ENCODE data around the gene PIP5K1B. TPM values are rescaled to one million over a fixed set of nuclear protein-coding genes. Genes with fewer than 3 reads are reported as not detected.

The PIP5K1B gene
- total RNA-seq, 1 donor from 2014 or later = 2.1 TPM

GRCh38 chr9:68841276-68842052 is 136.4 kb downstream of the PIP5K1B start:
- H3K4me1 ChIP-seq (ENCODE audit: control insufficient read depth in 3 of 3, insufficient read depth in 3 of 3, low read length in 3 of 3) = peaks cover 0 to 6% (median 5%) of the 10 kb centered on the region in 3 donors
- no peaks in the 10 kb centered on the region for H3K27me3 ChIP-seq (ENCODE audit: control insufficient read depth in 3 of 3, insufficient read depth in 3 of 3, low read length in 3 of 3)
- no peaks in the 10 kb centered on the region for H3K9me3 ChIP-seq (ENCODE audit: control insufficient read depth in 3 of 3, low read length in 3 of 3)
- no peaks in the 10 kb centered on the region for H3K36me3 ChIP-seq (ENCODE audit: control insufficient read depth in 3 of 3, insufficient read depth in 3 of 3, low read length in 3 of 3)
- no peak overlapping the region for H3K4me3 ChIP-seq (ENCODE audit: low read length in 3 of 3)
- H3K27ac ChIP-seq (ENCODE audit: low read depth, low read length) = peak overlapping the region; percentile 25
- H3K9ac ChIP-seq (ENCODE audit: low read depth in 1 of 3, low read length in 3 of 3) = no peak overlapping the region

- Histone ChIP-seq H3K9ac (ENCODE audit: low read depth in 1 of 3, low read length in 3 of 3) (no peak overlapping the region), H3K9me3 (ENCODE audit: control insufficient read depth in 3 of 3, low read length in 3 of 3) (no peaks in the 10 kb centered on the region), H3K27ac (ENCODE audit: low read depth, low read length) (no peak overlapping the region), H3K4me3 (ENCODE audit: low read length in 3 of 3) (no peak overlapping the region), H3K27me3 (ENCODE audit: control insufficient read depth in 3 of 3, insufficient read depth in 3 of 3, low read length in 3 of 3) (no peaks in the 10 kb centered on the region), H3K4me1 (ENCODE audit: control insufficient read depth in 3 of 3, insufficient read depth in 3 of 3, low read length in 3 of 3) (peaks cover 0 to 6% (median 5%) of the 10 kb centered on the region in 3 donors), H3K36me3 (ENCODE audit: control insufficient read depth in 3 of 3, insufficient read depth in 3 of 3, low read length in 3 of 3) (no peaks in the 10 kb centered on the region)
Observed at GRCh38 chr9:68842568-68842967, 137.5 kb downstream of the PIP5K1B start.

- Histone ChIP-seq H3K36me3 (ENCODE audit: control insufficient read depth in 3 of 3, insufficient read depth in 3 of 3, low read length in 3 of 3) (no peaks in the 10 kb centered on the region), H3K4me3 (ENCODE audit: low read length in 3 of 3) (no peak overlapping the region), H3K9ac (ENCODE audit: low read depth in 1 of 3, low read length in 3 of 3) (no peak overlapping the region), H3K4me1 (ENCODE audit: control insufficient read depth in 3 of 3, insufficient read depth in 3 of 3, low read length in 3 of 3) (peaks cover 0 to 6% (median 5%) of the 10 kb centered on the region in 3 donors), H3K9me3 (ENCODE audit: control insufficient read depth in 3 of 3, low read length in 3 of 3) (no peaks in the 10 kb centered on the region), H3K27me3 (ENCODE audit: control insufficient read depth in 3 of 3, insufficient read depth in 3 of 3, low read length in 3 of 3) (no peaks in the 10 kb centered on the region), H3K27ac (ENCODE audit: low read depth, low read length) (no peak overlapping the region)
Observed at GRCh38 chr9:68843239-68843638, 138.2 kb downstream of the PIP5K1B start.

GRCh38 chr9:68844157-68844556 is 139.1 kb downstream of the PIP5K1B start:
- Histone ChIP-seq H3K36me3 (ENCODE audit: control insufficient read depth in 3 of 3, insufficient read depth in 3 of 3, low read length in 3 of 3) (no peaks in the 10 kb centered on the region), H3K9ac (ENCODE audit: low read depth in 1 of 3, low read length in 3 of 3) (no peak overlapping the region), H3K27me3 (ENCODE audit: control insufficient read depth in 3 of 3, insufficient read depth in 3 of 3, low read length in 3 of 3) (no peaks in the 10 kb centered on the region), H3K4me3 (ENCODE audit: low read length in 3 of 3) (no peak overlapping the region), H3K9me3 (ENCODE audit: control insufficient read depth in 3 of 3, low read length in 3 of 3) (no peaks in the 10 kb centered on the region), H3K4me1 (ENCODE audit: control insufficient read depth in 3 of 3, insufficient read depth in 3 of 3, low read length in 3 of 3) (peaks cover 0 to 6% (median 5%) of the 10 kb centered on the region in 3 donors), H3K27ac (ENCODE audit: low read depth, low read length) (no peak overlapping the region)

- Histone ChIP-seq H3K4me3 (ENCODE audit: low read length in 3 of 3) (no peak overlapping the region), H3K27me3 (ENCODE audit: control insufficient read depth in 3 of 3, insufficient read depth in 3 of 3, low read length in 3 of 3) (no peaks in the 10 kb centered on the region), H3K9ac (ENCODE audit: low read depth in 1 of 3, low read length in 3 of 3) (no peak overlapping the region), H3K9me3 (ENCODE audit: control insufficient read depth in 3 of 3, low read length in 3 of 3) (no peaks in the 10 kb centered on the region), H3K4me1 (ENCODE audit: control insufficient read depth in 3 of 3, insufficient read depth in 3 of 3, low read length in 3 of 3) (peaks cover 0 to 6% (median 5%) of the 10 kb centered on the region in 3 donors), H3K27ac (ENCODE audit: low read depth, low read length) (no peak overlapping the region), H3K36me3 (ENCODE audit: control insufficient read depth in 3 of 3, insufficient read depth in 3 of 3, low read length in 3 of 3) (no peaks in the 10 kb centered on the region)
Observed at GRCh38 chr9:68844631-68845612, 139.9 kb downstream of the PIP5K1B start.

- no peak overlapping the region for H3K4me3 ChIP-seq (ENCODE audit: low read length in 3 of 3)
- H3K9ac ChIP-seq (ENCODE audit: low read depth in 1 of 3, low read length in 3 of 3) = no peak overlapping the region
- H3K4me1 ChIP-seq (ENCODE audit: control insufficient read depth in 3 of 3, insufficient read depth in 3 of 3, low read length in 3 of 3) = no peaks in the 10 kb centered on the region
- H3K27ac ChIP-seq (ENCODE audit: low read depth, low read length) = no peak overlapping the region
- H3K9me3 ChIP-seq (ENCODE audit: control insufficient read depth in 3 of 3, low read length in 3 of 3) = no peaks in the 10 kb centered on the region
- no peaks in the 10 kb centered on the region for H3K27me3 ChIP-seq (ENCODE audit: control insufficient read depth in 3 of 3, insufficient read depth in 3 of 3, low read length in 3 of 3)
- H3K36me3 ChIP-seq (ENCODE audit: control insufficient read depth in 3 of 3, insufficient read depth in 3 of 3, low read length in 3 of 3) = no peaks in the 10 kb centered on the region
Observed at GRCh38 chr9:68847765-68848164, 142.7 kb downstream of the PIP5K1B start.

- Histone ChIP-seq H3K27ac (ENCODE audit: low read depth, low read length) (no peak overlapping the region), H3K36me3 (ENCODE audit: control insufficient read depth in 3 of 3, insufficient read depth in 3 of 3, low read length in 3 of 3) (no peaks in the 10 kb centered on the region), H3K9me3 (ENCODE audit: control insufficient read depth in 3 of 3, low read length in 3 of 3) (no peaks in the 10 kb centered on the region), H3K4me1 (ENCODE audit: control insufficient read depth in 3 of 3, insufficient read depth in 3 of 3, low read length in 3 of 3) (no peaks in the 10 kb centered on the region), H3K27me3 (ENCODE audit: control insufficient read depth in 3 of 3, insufficient read depth in 3 of 3, low read length in 3 of 3) (no peaks in the 10 kb centered on the region), H3K4me3 (ENCODE audit: low read length in 3 of 3) (no peak overlapping the region), H3K9ac (ENCODE audit: low read depth in 1 of 3, low read length in 3 of 3) (no peak overlapping the region)
Observed at GRCh38 chr9:68851657-68852056, 146.6 kb downstream of the PIP5K1B start.

GRCh38 chr9:68852941-68853340 is 147.9 kb downstream of the PIP5K1B start:
- H3K4me1 ChIP-seq (ENCODE audit: control insufficient read depth in 3 of 3, insufficient read depth in 3 of 3, low read length in 3 of 3) = no peaks in the 10 kb centered on the region
- H3K9me3 ChIP-seq (ENCODE audit: control insufficient read depth in 3 of 3, low read length in 3 of 3) = no peaks in the 10 kb centered on the region
- no peaks in the 10 kb centered on the region for H3K36me3 ChIP-seq (ENCODE audit: control insufficient read depth in 3 of 3, insufficient read depth in 3 of 3, low read length in 3 of 3)
- H3K27me3 ChIP-seq (ENCODE audit: control insufficient read depth in 3 of 3, insufficient read depth in 3 of 3, low read length in 3 of 3) = no peaks in the 10 kb centered on the region
- no peak overlapping the region for H3K9ac ChIP-seq (ENCODE audit: low read depth in 1 of 3, low read length in 3 of 3)
- H3K27ac ChIP-seq (ENCODE audit: low read depth, low read length) = no peak overlapping the region
- H3K4me3 ChIP-seq (ENCODE audit: low read length in 3 of 3) = no peak overlapping the region

GRCh38 chr9:68859347-68859746 is 154.3 kb downstream of the PIP5K1B start:
- H3K27me3 ChIP-seq (ENCODE audit: control insufficient read depth in 3 of 3, insufficient read depth in 3 of 3, low read length in 3 of 3) = no peaks in the 10 kb centered on the region
- H3K4me3 ChIP-seq (ENCODE audit: low read length in 3 of 3) = no peak overlapping the region
- no peaks in the 10 kb centered on the region for H3K9me3 ChIP-seq (ENCODE audit: control insufficient read depth in 3 of 3, low read length in 3 of 3)
- H3K27ac ChIP-seq (ENCODE audit: low read depth, low read length) = no peak overlapping the region
- no peaks in the 10 kb centered on the region for H3K36me3 ChIP-seq (ENCODE audit: control insufficient read depth in 3 of 3, insufficient read depth in 3 of 3, low read length in 3 of 3)
- no peak overlapping the region for H3K9ac ChIP-seq (ENCODE audit: low read depth in 1 of 3, low read length in 3 of 3)
- H3K4me1 ChIP-seq (ENCODE audit: control insufficient read depth in 3 of 3, insufficient read depth in 3 of 3, low read length in 3 of 3) = no peaks in the 10 kb centered on the region

- no peak overlapping the region for H3K4me3 ChIP-seq (ENCODE audit: low read length in 3 of 3)
- no peak overlapping the region for H3K9ac ChIP-seq (ENCODE audit: low read depth in 1 of 3, low read length in 3 of 3)
- H3K27ac ChIP-seq (ENCODE audit: low read depth, low read length) = no peak overlapping the region
Observed at GRCh38 chr9:68860419-68860818, 155.4 kb downstream of the PIP5K1B start.

More at GRCh38 chr9:68860419-68860818, 155.4 kb downstream of the PIP5K1B start:
- H3K9me3 ChIP-seq (ENCODE audit: control insufficient read depth in 3 of 3, low read length in 3 of 3) = no peaks in the 10 kb centered on the region
- H3K4me1 ChIP-seq (ENCODE audit: control insufficient read depth in 3 of 3, insufficient read depth in 3 of 3, low read length in 3 of 3) = no peaks in the 10 kb centered on the region
- no peaks in the 10 kb centered on the region for H3K36me3 ChIP-seq (ENCODE audit: control insufficient read depth in 3 of 3, insufficient read depth in 3 of 3, low read length in 3 of 3)
- H3K27me3 ChIP-seq (ENCODE audit: control insufficient read depth in 3 of 3, insufficient read depth in 3 of 3, low read length in 3 of 3) = no peaks in the 10 kb centered on the region

All from skeletal muscle tissue (tissue), 4 donors.